OCI-LY1 (cell line): ENCODE measurements around the gene EAPP.
"Not testable (repeated sequence)": the region's sequence is repeated elsewhere in the genome, so short reads cannot be mapped to it uniquely, and the experiment has no call there.

Experiments
- H2AFZ ChIP-seq: fragments of 200-600 bp; sonication (generic), shearing (Covaris generic); 2 replicates; pipeline ENCODE4 v1.6.0; 2014; ENCODE audit warnings: antibody characterized with exemption, mild to moderate bottlenecking, low read length
- H3F3A ChIP-seq: fragments of 200-600 bp; sonication (generic), shearing (Covaris generic); 2 replicates; pipeline ENCODE4 v1.6.0; 2014; ENCODE audit warnings: mild to moderate bottlenecking, antibody characterized with exemption, low read length, moderate library complexity; ENCODE audit not compliant: insufficient read depth
- H3K27ac ChIP-seq: fragments of 200-600 bp; sonication (generic); 2 replicates; pipeline ENCODE4 v1.5.1; 2014; ENCODE audit warnings: low read length, mixed run types, mild to moderate bottlenecking, low read depth; ENCODE audit not compliant: poor library complexity, severe bottlenecking
- H3K27me3 ChIP-seq: fragments of 200-600 bp; sonication (generic); 2 replicates; pipeline ENCODE4 v1.6.0; 2014; ENCODE audit warnings: antibody characterized with exemption, mild to moderate bottlenecking, low read length, moderate library complexity; ENCODE audit not compliant: insufficient read depth
- H3K36me3 ChIP-seq: fragments of 200-600 bp; sonication (generic); 2 replicates; pipeline ENCODE4 v1.6.1; 2014; ENCODE audit warnings: mild to moderate bottlenecking, antibody characterized with exemption, low read length, moderate library complexity, mixed read lengths; ENCODE audit not compliant: insufficient read depth
- H3K4me1 ChIP-seq: fragments of 200-600 bp; sonication (generic); 2 replicates; pipeline ENCODE4 v1.5.1; 2014; ENCODE audit warnings: mild to moderate bottlenecking, low read length, moderate library complexity; ENCODE audit not compliant: insufficient read depth, severe bottlenecking
- H3K4me2 ChIP-seq: fragments of 200-600 bp; sonication (generic), shearing (Covaris generic); 2 replicates; pipeline ENCODE4 v1.6.1; 2014; ENCODE audit warnings: low read length
- H3K4me3 ChIP-seq: fragments of 200-600 bp; sonication (generic); 2 replicates; pipeline ENCODE4 v1.5.1; 2014; ENCODE audit warnings: low read length, low read depth, mild to moderate bottlenecking, mixed read lengths; ENCODE audit not compliant: poor library complexity, severe bottlenecking
- H3K79me2 ChIP-seq: fragments of 200-600 bp; shearing (Covaris generic); 2 replicates; pipeline ENCODE4 v1.6.1; 2016; ENCODE audit warnings: mixed run types, low read length, mixed read lengths; ENCODE audit not compliant: insufficient read depth
- H3K9ac ChIP-seq: fragments of 200-600 bp; sonication (generic), shearing (Covaris generic); 2 replicates; pipeline ENCODE4 v1.6.1; 2014; ENCODE audit warnings: mild to moderate bottlenecking, low read length, mixed read lengths
- H3K9me2 ChIP-seq: fragments of 200-600 bp; sonication (generic), shearing (Covaris generic); 2 replicates; pipeline ENCODE4 v1.6.1; 2014; ENCODE audit warnings: low read depth, mild to moderate bottlenecking, low read length, mixed read lengths
- H3K9me3 ChIP-seq: fragments of 200-600 bp; shearing (Covaris generic); 2 replicates; pipeline ENCODE4 v1.6.1; 2014; ENCODE audit warnings: low read length, mixed read lengths
- H4K20me1 ChIP-seq: fragments of 200-600 bp; sonication (generic), shearing (Covaris generic); 2 replicates; pipeline ENCODE4 v1.6.0; 2016; ENCODE audit warnings: mild to moderate bottlenecking, low read length; ENCODE audit not compliant: insufficient read depth
- EZH2 ChIP-seq: fragments of 200-600 bp; sonication (generic), shearing (Covaris generic); IDR thresholded peaks from 2 replicates; pipeline ENCODE4 v1.8.0; 2017; ENCODE audit warnings: borderline replicate concordance, mixed run types, mild to moderate bottlenecking, antibody characterized with exemption, low read length, moderate library complexity, mixed read lengths
- TF ChIP-seq, protein P1 (sequence below): fragments of 200-600 bp; sonication (generic), shearing (Covaris generic); IDR thresholded peaks from 2 replicates; pipeline ENCODE4 v1.5.1; 2017; ENCODE audit warnings: mild to moderate bottlenecking, antibody characterized with exemption, low read length, moderate library complexity, mixed read lengths

The EAPP gene

DNA sequence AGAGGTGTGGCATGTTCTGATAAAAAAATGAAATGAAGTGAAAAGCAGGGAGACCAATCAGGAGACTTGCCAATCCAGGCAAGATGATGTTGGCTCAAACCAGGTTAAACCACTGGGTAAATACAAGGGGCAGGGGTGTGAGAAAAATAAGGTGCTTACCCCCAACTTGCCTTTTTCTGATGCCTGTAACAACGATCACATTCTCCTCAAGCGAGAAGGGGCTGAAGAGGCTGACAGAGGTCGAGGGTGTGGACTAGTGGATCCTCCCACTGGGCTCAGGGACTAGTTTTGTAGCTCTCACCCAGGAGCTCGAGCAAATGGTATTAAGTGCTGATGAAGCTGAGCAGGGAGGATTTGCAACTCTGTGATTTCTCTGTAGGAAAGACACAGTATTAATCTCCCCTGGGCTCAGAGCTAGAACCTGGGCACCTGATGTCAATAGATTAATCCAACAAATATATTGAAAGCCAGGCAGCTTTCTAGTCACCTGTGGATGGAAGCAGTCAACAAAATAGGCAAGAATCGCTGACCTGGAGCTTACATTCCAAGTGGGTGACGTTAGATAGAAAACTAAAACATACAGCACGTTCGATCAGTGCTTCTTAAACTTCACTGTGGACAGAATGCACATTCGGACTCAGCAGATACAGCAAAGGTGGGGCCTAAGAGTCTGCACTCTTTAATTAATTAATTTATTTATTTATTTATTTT is 15.2 kb upstream of the EAPP start:
- Histone ChIP-seq H3K36me3 (no peaks in the 10 kb centered on the region), H3K27me3 (no peaks in the 10 kb centered on the region), H3K79me2 (no peaks in the 10 kb centered on the region), H3K9ac (peak overlapping the region; percentile 3; the same call in 1 of the 2 replicates), H3K4me1 (peaks cover 25% of the 10 kb centered on the region), H3K9me2 (no peaks in the 10 kb centered on the region), H4K20me1 (no peaks in the 10 kb centered on the region), H3F3A (peaks cover 12% of the 10 kb centered on the region), H3K9me3 (no peaks in the 10 kb centered on the region), H3K27ac (peak overlapping the region; percentile 49), H2AFZ (no peak overlapping the region), H3K4me2 (peak overlapping the region; percentile 47), H3K4me3 (peak overlapping the region; percentile 8)
- TF ChIP-seq EZH2: no peak
- TF ChIP-seq, protein P1, sequence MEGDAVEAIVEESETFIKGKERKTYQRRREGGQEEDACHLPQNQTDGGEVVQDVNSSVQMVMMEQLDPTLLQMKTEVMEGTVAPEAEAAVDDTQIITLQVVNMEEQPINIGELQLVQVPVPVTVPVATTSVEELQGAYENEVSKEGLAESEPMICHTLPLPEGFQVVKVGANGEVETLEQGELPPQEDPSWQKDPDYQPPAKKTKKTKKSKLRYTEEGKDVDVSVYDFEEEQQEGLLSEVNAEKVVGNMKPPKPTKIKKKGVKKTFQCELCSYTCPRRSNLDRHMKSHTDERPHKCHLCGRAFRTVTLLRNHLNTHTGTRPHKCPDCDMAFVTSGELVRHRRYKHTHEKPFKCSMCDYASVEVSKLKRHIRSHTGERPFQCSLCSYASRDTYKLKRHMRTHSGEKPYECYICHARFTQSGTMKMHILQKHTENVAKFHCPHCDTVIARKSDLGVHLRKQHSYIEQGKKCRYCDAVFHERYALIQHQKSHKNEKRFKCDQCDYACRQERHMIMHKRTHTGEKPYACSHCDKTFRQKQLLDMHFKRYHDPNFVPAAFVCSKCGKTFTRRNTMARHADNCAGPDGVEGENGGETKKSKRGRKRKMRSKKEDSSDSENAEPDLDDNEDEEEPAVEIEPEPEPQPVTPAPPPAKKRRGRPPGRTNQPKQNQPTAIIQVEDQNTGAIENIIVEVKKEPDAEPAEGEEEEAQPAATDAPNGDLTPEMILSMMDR: no peak

DNA sequence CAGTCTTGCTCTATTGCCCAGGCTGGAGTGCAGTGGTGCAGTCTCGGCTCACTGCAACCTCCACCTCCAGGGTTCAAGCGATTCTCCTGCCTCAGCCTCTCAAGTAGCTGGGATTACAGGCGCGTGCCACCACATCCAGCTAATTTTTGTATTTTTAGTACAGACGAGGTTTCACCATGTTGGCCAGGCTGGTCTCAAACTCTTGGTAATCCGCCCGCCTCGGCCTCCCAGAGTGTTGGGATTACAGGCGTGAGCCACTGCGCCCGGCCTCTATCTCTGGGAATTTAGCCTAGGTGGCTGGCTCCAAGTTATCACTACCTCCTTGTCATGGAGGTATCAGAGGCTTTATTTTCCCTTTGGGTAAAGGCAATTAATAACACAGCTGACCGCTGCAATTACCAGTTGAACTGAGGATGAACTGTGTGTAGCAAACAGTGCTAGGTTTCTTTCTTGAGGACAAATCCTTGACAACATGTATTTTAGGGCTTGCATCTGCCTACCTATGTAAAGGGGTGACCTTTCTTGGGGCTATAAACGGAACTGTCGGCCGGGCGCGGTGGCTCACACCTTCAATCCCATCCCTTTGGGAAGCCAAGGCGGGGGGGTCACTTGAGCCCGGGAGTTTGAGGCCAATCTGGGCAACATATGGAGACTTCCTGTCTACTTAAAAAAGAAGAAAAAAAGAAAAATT is 9.9 kb upstream of the EAPP start:
- H2AFZ ChIP-seq, H3K9me2 ChIP-seq, H4K20me1 ChIP-seq, H3K36me3 ChIP-seq, H3K79me2 ChIP-seq, H3K9me3 ChIP-seq, H3F3A ChIP-seq, H3K4me2 ChIP-seq, H3K27me3 ChIP-seq, H3K4me3 ChIP-seq, H3K27ac ChIP-seq, H3K9ac ChIP-seq: not testable (repeated sequence)
- peaks cover 35% of the 10 kb centered on the region for H3K4me1 ChIP-seq

DNA sequence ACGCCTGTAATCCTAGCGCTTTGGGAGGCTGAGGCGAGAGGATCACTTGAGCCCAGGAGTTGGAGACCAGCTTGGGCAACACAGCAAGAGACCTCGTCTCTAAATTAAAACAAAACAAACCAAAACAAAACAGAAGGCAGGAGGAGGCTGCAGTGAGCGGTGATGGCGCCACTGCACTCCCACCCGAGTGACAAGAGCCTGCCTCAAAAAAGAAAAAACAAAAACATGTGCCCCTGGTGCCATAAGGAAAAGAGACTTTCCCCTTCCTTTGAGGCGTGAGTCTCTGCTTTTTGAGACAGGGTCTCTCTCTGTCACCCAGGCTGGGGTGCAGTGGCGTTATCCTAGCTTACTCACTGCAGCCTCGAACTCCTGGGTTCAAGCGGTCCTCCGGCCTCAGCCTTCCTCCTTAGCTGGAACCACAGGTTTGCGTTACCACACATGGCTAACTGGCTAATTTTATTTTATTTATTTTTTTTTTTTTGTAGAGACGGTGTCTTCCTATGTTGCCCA is 9.0 kb upstream of the EAPP start:
- H2AFZ ChIP-seq: no peak overlapping the region
- peaks cover 4% of the 10 kb centered on the region; the same call in 1 of the 2 replicates for H3F3A ChIP-seq
- H3K4me3 ChIP-seq: no peak overlapping the region
- no peak overlapping the region for H3K9ac ChIP-seq
- H3K36me3 ChIP-seq: no peaks in the 10 kb centered on the region
- no peaks in the 10 kb centered on the region for H3K79me2 ChIP-seq
- no peaks in the 10 kb centered on the region for H3K27me3 ChIP-seq
- no peaks in the 10 kb centered on the region for H3K9me2 ChIP-seq
- TF ChIP-seq, protein P1: no peak
- TF ChIP-seq EZH2: no peak
- H3K4me2 ChIP-seq: no peak overlapping the region
- no peaks in the 10 kb centered on the region for H3K9me3 ChIP-seq
- peaks cover 30% of the 10 kb centered on the region for H3K4me1 ChIP-seq
- H3K27ac ChIP-seq: no peak overlapping the region
- no peaks in the 10 kb centered on the region for H4K20me1 ChIP-seq

DNA sequence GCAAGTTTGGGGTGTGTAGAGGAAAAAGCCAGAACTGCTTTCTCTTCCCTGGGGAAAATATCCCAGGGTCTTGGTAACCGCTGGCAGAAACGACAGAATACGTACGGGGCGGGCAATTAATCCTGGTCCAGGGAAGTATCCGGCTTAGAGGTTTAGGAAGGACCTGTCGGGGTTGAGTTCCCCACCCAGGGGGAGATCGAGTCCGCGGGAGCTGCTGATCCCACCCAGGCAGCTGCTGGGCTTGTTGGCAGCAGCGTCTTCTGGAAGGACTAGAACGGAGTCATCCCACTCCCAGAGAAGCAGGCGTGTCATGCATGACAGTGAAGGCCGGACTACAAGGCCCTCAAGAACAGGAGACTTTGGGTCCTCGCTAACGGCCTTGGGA is 7.6 kb upstream of the EAPP start:
- H3K9ac ChIP-seq, H4K20me1 ChIP-seq, H3K79me2 ChIP-seq, H3K4me3 ChIP-seq, H3K4me2 ChIP-seq, H3K27me3 ChIP-seq, H3F3A ChIP-seq, H3K9me2 ChIP-seq, H3K27ac ChIP-seq, H3K9me3 ChIP-seq, H3K36me3 ChIP-seq, H2AFZ ChIP-seq: not testable (repeated sequence)
- peaks cover 30% of the 10 kb centered on the region for H3K4me1 ChIP-seq

DNA sequence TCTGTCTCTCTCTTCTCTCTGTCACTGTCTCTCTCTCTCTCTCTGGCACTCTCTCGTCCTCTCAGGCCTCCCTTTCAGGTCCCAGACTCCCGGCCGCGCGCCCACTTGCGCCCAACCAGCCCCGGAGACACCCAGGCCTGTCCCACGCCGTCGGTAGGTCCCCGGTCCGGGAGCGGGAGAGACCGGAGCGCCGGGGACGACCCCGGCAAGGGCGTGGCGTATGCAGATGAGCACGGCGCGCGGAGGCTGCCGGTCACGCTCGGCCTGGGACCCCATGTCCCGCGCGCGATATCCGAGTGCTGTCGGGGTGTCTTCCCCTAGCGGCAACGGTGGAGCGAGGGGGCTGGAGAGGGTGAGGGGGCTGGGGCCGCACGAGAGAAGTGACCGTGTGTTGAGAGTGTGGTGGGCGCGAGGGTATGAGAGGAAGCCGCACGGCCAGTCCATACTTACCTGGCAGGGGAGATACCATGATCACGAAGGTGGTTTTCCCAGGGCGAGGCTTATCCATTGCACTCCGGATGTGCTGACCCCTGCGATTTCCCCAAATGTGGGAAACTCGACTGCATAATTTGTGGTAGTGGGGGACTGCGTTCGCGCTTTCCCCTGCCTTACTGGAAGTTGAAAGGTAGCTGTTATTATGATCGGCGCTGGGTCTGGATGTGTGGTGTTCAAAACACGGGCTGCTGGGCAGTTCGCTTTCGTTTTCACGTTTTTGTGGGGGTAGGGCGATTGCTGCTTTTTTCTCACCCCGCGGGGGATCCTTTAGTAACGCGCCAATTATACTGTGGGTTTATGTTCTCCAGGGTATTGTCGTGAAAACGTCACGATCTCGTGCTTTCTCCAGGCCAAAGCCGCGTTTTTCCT is 7.0 kb upstream of the EAPP start:
- not testable (repeated sequence) for H3K4me3 ChIP-seq, H3K79me2 ChIP-seq, H3K9me3 ChIP-seq, H3K27ac ChIP-seq, H2AFZ ChIP-seq, H3F3A ChIP-seq, H3K9ac ChIP-seq, H3K4me2 ChIP-seq, H3K27me3 ChIP-seq, H3K36me3 ChIP-seq, H4K20me1 ChIP-seq, H3K9me2 ChIP-seq
- H3K4me1 ChIP-seq: peaks cover 30% of the 10 kb centered on the region
